ENCODE data around the gene MPPED1.

DNA sequence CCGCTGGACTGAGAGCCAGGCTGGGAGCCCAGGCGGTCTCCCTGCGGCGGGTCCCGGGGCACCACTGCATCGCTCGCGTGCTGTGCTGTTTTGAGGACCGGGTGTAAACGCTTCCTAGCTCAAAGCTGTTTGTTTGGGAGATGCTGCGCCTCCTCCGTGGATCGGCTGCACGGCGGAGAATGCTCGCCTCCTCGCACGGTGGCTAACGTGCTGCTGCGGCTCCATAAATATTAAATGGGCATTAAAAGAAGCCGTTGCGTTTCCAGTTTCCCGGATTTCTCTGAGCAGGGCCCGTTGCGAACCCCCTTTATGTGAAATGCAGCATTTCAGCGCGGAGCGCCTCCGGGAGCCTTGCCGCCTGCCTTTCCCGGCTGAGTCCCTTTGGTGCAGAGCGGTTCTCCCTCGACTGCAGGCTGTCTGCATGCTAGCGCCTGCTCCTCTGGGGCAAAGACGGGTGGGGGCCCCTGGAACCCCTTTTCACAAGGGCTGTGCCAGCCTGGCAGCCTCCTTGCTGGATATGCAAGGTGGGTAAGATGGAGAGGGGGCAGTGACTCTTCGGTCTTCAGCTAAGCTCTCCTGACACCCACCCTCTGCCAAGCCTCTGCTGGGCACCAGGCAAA is 9.3 kb downstream of the MPPED1 start:
- TF ChIP-seq, protein P1, sequence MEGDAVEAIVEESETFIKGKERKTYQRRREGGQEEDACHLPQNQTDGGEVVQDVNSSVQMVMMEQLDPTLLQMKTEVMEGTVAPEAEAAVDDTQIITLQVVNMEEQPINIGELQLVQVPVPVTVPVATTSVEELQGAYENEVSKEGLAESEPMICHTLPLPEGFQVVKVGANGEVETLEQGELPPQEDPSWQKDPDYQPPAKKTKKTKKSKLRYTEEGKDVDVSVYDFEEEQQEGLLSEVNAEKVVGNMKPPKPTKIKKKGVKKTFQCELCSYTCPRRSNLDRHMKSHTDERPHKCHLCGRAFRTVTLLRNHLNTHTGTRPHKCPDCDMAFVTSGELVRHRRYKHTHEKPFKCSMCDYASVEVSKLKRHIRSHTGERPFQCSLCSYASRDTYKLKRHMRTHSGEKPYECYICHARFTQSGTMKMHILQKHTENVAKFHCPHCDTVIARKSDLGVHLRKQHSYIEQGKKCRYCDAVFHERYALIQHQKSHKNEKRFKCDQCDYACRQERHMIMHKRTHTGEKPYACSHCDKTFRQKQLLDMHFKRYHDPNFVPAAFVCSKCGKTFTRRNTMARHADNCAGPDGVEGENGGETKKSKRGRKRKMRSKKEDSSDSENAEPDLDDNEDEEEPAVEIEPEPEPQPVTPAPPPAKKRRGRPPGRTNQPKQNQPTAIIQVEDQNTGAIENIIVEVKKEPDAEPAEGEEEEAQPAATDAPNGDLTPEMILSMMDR (conservative IDR thresholded peaks at IDR 0.05): no peak
- TF ChIP-seq ZFX (IDR thresholded peaks at IDR 0.05): no peak

All from C4-2B (cell line).